Gastroesophageal sphincter (tissue), 3 donors: Measurements from ENCODE around the gene NHP2.

ENCODE experiments used
- EP300 ChIP-seq: sonication (generic); formaldehyde crosslinking; IDR thresholded peaks from one replicate; pipeline ENCODE4 v1.6.1; 2017; ENCODE audit warnings: antibody characterized with exemption, mild to moderate bottlenecking
- TF ChIP-seq, protein P1 (sequence below), 4 experiments: fragments of 200-600 bp in 2 of 4; fragments of 450-650 bp in 2 of 4; sonication (generic) in 1 of 4; IDR thresholded peaks; one replicate each; pipeline ENCODE4 v1.5.1; 2017 to 2019; ENCODE audit warnings: antibody characterized with exemption in 4 of 4, mild to moderate bottlenecking in 2 of 4, moderate library complexity in 2 of 4

DNA sequence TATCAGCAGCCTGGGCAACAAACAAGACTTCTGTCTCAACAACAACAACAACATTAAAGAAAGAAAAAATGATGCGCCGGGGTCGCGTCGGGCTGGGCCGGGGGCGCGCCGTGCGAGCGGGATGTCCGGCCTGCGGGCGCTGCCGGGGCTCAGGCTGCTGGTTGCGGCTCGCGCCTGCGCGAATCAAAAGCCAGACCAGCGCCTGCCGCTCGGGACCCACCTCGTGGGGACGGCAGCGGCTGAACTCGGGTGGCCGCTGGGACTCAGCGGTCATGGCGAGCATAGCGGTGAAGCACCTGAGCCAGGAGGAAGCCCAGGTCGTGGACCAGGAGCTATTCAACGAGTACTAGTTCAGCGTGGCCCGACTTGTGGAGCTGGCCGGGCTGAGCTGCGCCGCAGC lies 11.9 kb upstream of the NHP2 start:
- TF ChIP-seq, protein P1, sequence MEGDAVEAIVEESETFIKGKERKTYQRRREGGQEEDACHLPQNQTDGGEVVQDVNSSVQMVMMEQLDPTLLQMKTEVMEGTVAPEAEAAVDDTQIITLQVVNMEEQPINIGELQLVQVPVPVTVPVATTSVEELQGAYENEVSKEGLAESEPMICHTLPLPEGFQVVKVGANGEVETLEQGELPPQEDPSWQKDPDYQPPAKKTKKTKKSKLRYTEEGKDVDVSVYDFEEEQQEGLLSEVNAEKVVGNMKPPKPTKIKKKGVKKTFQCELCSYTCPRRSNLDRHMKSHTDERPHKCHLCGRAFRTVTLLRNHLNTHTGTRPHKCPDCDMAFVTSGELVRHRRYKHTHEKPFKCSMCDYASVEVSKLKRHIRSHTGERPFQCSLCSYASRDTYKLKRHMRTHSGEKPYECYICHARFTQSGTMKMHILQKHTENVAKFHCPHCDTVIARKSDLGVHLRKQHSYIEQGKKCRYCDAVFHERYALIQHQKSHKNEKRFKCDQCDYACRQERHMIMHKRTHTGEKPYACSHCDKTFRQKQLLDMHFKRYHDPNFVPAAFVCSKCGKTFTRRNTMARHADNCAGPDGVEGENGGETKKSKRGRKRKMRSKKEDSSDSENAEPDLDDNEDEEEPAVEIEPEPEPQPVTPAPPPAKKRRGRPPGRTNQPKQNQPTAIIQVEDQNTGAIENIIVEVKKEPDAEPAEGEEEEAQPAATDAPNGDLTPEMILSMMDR (IDR thresholded peaks at IDR 0.05), result no peak
- TF ChIP-seq EP300, result no peak
